PC-9 (cell line): Measurements from ENCODE around the gene GRWD1.

Experiments used
- EZH2 ChIP-seq: fragments of 200-600 bp; sonication (generic); IDR thresholded peaks from 2 replicates; pipeline ENCODE4 v1.8.0; 2017; ENCODE audit warnings: antibody characterized with exemption, low read depth
- TF ChIP-seq, protein P1 (sequence below): fragments of 200-600 bp; sonication (generic); conservative IDR thresholded peaks from 2 replicates; pipeline ENCODE4 v1.6.1; 2017; ENCODE audit warnings: mixed run types, antibody characterized with exemption, mild to moderate bottlenecking, moderate library complexity

DNA sequence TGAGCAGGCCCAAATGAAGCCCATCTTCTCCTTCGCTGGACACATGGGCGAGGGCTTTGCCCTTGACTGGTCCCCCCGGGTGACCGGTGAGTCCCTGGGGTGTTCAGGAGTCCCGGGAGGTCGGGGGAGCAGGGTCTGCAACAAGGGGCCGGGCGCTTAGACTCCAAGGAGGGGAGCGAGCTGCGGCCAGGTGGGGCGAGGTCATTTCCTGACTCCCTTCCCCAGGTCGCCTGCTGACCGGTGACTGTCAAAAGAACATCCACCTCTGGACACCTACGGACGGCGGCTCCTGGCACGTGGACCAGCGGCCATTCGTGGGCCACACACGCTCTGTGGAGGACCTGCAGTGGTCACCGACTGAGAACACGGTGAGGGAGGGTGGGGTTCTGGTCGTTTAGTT is 4.7 kb downstream of the GRWD1 start:
- TF ChIP-seq, protein P1, sequence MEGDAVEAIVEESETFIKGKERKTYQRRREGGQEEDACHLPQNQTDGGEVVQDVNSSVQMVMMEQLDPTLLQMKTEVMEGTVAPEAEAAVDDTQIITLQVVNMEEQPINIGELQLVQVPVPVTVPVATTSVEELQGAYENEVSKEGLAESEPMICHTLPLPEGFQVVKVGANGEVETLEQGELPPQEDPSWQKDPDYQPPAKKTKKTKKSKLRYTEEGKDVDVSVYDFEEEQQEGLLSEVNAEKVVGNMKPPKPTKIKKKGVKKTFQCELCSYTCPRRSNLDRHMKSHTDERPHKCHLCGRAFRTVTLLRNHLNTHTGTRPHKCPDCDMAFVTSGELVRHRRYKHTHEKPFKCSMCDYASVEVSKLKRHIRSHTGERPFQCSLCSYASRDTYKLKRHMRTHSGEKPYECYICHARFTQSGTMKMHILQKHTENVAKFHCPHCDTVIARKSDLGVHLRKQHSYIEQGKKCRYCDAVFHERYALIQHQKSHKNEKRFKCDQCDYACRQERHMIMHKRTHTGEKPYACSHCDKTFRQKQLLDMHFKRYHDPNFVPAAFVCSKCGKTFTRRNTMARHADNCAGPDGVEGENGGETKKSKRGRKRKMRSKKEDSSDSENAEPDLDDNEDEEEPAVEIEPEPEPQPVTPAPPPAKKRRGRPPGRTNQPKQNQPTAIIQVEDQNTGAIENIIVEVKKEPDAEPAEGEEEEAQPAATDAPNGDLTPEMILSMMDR, result no peak
- no peak for TF ChIP-seq EZH2
